GM10266 (cell line): Measurements from ENCODE around the gene FAM107A.

Experiments used
- DNase-seq: peaks from one replicate; pipeline ENCODE4 v3.0.0; 2012; ENCODE audit errors: extremely low spot score
- CTCF ChIP-seq: IDR thresholded peaks from 2 replicates; pipeline ENCODE4 v1.5.1; 2012; ENCODE audit warnings: mild to moderate bottlenecking, low read depth; ENCODE audit not compliant: control insufficient read depth, insufficient read depth; ENCODE audit errors: missing control alignments

Gene FAM107A

DNA sequence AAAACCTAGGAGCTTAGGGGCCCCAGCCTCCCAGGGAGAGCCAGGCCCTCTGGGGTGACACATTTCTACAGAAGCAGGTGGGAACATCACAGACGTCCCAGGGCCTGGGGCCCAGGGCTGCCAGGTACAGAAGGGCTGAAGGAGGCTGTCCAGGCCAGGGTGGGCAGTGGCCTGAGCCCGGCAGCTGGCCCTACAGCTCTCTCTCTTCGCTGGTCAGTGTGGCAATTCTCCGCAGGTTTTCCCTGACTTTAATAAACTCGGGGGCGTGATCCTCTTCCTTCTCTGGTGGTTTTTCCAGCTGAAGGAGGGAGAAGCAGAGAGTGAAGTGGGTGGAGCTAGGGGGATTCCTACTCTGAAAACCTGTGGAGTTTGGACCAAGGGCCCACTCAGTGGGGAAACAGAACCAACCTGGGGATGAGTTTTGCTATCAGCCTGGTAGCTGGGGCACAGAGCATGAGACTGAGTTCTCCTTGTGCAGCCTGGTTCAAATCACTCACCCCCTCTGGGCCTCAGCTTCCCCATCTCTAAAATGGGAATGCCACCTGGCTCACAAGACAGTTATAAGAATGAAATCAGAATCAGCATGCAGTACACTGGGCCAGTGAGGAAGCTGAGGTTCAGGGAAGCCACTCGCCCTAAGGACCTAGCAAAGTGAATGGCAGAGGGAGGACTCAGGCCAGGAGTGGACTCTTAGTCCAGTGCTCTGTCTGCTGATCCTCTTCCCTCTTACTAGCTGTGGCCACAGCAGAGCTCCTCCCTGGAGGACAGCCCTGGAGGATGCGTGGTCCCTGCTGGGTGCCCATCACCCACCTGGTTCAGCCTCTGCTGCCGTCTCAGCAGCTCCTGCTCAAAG, 10.6 kb downstream of the FAM107A start:
- no peak for TF ChIP-seq CTCF

DNA sequence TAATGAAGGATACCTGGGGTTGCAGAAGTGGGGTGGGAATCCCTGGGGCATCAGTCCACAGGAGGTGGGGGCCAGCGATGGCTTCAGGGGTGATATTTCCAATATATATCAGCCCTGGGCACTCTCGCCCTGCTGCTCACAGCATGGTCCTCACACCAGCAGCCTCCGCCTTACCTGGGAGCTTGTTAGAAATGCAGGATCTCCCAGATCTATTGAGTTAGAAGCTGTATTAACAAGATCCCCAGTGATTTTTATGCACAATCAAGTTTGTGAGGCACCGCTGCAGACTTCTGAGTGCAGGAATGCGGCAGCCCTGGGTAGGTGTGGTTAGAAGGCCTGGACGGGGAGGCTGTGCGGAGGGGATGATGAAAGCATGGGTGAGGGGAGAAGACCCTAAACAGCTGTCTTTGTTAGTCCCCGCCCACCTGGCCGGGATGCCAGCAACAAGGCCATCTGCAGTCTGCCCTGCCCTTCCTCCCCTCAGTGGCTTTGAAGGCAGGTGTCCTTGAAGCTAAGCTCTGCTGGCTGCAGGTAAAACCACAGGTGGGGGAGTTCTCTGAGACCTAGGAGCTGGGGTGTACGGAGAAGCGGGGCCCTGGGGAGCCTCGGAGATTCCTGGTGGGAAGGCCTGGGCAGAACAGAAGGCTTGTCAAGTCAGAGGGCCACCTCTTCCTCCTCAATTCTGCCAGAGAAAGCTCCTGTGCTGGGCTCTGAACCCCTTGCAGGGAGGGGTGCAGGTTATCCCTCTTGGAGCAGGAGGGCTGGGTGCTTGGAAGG, 11.4 kb downstream of the FAM107A start:
- no peak for DNase-seq
- TF ChIP-seq CTCF, result no peak

More for the DNA sequence above, 10.6 kb downstream of the FAM107A start:
- no peak for DNase-seq

DNA sequence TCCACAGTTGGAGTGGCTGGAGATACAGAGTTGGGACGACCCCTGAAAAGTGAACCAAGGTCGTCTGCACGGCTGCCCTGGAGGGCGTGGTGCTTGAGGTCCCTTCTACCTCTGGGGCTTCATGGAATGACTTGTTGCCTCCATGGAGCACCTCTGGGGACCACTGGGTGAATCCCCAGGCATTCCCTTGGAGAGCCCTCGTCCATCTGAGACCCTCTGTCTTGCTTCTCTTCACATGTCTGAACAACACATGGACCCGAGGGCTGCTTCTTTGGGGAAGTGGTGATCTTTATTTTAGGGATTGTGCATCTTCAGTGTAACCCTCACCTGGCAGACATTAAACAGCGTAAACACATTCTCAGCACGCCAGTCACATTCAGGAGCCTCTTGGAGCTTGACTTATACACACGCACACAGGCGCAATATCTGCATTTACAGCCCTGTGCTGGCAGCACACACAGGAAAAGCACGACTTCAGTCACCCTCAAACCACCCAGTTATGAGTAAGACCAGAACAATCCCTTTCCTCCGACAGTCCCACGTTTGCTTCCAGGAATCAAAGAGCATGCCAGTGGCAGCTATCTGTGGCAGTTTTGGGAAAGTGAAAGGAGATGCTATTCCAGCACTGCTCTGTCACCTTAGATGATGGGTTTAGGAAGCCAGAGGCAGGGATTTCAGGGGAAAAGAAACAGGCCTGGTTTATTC, 12.6 kb downstream of the FAM107A start:
- DNase-seq, result no peak
- no peak for TF ChIP-seq CTCF

- DNase-seq, result no peak
- no peak for TF ChIP-seq CTCF
Measured at GRCh38 chr3:58564054-58564453, 13.1 kb downstream of the FAM107A start.

- TF ChIP-seq CTCF, result no peak
- no peak for DNase-seq
Measured at GRCh38 chr3:58563386-58564035, 13.7 kb downstream of the FAM107A start.

GRCh38 chr3:58562498-58562897, 14.7 kb downstream of the FAM107A start:
- no peak for TF ChIP-seq CTCF
- no peak for DNase-seq
